IPS-20b (cell line): Measurements from ENCODE around the gene UBAP2L.

ENCODE experiments used
- H3K27ac ChIP-seq: one replicate; pipeline ENCODE4 v1.5.1; 2013; ENCODE audit warnings: low read length
- H3K27me3 ChIP-seq: 2 replicates; pipeline ENCODE4 v1.6.1; 2013; ENCODE audit warnings: mild to moderate bottlenecking, low read length, inconsistent platforms; ENCODE audit not compliant: insufficient read depth
- H3K36me3 ChIP-seq: 2 replicates; pipeline ENCODE4 v1.6.1; 2013; ENCODE audit warnings: low read depth, mild to moderate bottlenecking, inconsistent platforms, low read length, moderate library complexity; ENCODE audit not compliant: insufficient read depth
- H3K4me1 ChIP-seq: 2 replicates; pipeline ENCODE4 v1.6.1; 2013; ENCODE audit warnings: mild to moderate bottlenecking, control low read depth, inconsistent platforms, low read length, moderate library complexity; ENCODE audit not compliant: insufficient read depth
- H3K4me3 ChIP-seq: 2 replicates; pipeline ENCODE4 v1.5.1; 2013; ENCODE audit warnings: mild to moderate bottlenecking, low read length, inconsistent platforms
- H3K9ac ChIP-seq: 2 replicates; pipeline ENCODE4 v1.6.1; 2013; ENCODE audit warnings: low read depth, mild to moderate bottlenecking, inconsistent platforms, low read length, moderate library complexity
- H3K9me3 ChIP-seq: 2 replicates; pipeline ENCODE4 v1.6.1; 2013; ENCODE audit warnings: mild to moderate bottlenecking, low read depth, low read length, inconsistent platforms; ENCODE audit not compliant: insufficient read depth

UBAP2L gene, protein sequence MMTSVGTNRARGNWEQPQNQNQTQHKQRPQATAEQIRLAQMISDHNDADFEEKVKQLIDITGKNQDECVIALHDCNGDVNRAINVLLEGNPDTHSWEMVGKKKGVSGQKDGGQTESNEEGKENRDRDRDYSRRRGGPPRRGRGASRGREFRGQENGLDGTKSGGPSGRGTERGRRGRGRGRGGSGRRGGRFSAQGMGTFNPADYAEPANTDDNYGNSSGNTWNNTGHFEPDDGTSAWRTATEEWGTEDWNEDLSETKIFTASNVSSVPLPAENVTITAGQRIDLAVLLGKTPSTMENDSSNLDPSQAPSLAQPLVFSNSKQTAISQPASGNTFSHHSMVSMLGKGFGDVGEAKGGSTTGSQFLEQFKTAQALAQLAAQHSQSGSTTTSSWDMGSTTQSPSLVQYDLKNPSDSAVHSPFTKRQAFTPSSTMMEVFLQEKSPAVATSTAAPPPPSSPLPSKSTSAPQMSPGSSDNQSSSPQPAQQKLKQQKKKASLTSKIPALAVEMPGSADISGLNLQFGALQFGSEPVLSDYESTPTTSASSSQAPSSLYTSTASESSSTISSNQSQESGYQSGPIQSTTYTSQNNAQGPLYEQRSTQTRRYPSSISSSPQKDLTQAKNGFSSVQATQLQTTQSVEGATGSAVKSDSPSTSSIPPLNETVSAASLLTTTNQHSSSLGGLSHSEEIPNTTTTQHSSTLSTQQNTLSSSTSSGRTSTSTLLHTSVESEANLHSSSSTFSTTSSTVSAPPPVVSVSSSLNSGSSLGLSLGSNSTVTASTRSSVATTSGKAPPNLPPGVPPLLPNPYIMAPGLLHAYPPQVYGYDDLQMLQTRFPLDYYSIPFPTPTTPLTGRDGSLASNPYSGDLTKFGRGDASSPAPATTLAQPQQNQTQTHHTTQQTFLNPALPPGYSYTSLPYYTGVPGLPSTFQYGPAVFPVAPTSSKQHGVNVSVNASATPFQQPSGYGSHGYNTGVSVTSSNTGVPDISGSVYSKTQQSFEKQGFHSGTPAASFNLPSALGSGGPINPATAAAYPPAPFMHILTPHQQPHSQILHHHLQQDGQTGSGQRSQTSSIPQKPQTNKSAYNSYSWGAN

DNA sequence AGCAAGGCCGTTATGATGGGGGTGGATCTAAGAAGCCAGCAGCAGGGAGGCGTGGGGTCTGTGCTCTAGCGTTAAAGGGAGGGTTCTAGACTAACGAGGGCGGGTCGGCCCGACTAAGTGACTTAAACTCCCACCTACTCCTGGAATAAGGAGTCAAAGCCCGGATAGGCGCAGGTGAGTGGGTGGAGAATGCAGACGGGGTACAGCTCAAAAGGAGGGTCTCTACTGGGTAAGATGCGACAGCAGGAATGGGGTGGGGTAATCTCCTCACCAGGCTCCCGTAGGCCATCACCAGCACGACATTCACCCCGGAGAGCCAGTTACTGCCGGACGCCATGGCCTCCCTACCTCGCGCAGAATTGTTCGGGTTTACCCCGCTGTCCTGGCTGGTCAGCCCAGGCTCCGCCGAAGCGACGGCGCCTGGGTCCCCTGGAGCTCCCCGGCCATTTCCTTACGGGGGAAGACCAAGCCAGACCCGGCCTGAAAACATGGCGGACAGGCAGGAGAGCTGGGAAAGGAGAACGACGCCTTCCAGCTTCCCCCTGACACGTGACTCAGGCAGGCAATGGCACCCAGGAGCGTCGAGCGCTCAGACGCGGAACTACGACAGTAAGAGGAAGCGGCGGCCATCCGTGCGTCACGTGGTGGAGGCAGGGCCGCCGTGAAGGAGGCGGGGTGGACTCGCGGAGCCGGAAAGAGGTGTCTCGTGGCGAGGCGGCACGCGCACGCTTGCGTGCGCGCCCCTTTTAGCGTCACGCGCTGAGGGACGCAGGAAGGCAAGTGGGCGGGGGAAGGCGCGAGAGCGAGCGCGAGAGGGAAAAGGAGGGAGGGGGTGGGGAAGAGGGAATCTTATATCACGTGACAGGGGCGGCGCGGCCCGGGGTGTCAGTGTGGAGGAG is at the start of gene UBAP2L:
Gene UBAP2L, plus strand, starts transcription at position 885 of the 899 bp plus-strand sequence. CDS start 4,169 bp downstream, outside the sequence.
- Histone ChIP-seq H3K9me3 (no peaks in the 10 kb centered on the region), H3K9ac (peak within 1 kb of the TSS; percentile 98), H3K27ac (peak within 1 kb of the TSS; percentile 91), H3K27me3 (no peaks in the 10 kb centered on the region), H3K4me1 (peaks cover 21% of the 10 kb centered on the region), H3K36me3 (peaks cover 43% of the 10 kb centered on the region), H3K4me3 (peak within 1 kb of the TSS; percentile 97)

DNA sequence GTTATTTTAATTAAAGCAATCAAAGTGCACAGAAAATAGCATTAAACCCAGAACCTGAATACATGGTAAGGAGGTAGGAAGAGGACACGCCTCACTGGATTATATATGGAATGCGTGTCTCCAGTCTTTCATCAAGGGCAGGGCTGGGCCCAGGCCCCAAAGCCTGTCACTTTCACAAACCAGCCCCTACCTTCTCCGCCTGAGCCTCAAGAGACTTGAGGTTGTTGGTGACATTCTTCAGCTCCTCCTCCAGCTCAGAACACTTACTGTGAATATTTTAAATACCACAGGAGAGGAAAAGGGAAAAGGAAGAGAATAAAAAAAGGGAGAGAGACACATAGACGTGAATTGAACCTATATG is 49.6 kb upstream of the UBAP2L start:
- Histone ChIP-seq H3K27ac (no peak overlapping the region), H3K4me3 (no peak overlapping the region), H3K9ac (no peak overlapping the region), H3K9me3 (no peaks in the 10 kb centered on the region), H3K4me1 (no peaks in the 10 kb centered on the region), H3K27me3 (no peaks in the 10 kb centered on the region), H3K36me3 (peaks cover 91% of the 10 kb centered on the region)

DNA sequence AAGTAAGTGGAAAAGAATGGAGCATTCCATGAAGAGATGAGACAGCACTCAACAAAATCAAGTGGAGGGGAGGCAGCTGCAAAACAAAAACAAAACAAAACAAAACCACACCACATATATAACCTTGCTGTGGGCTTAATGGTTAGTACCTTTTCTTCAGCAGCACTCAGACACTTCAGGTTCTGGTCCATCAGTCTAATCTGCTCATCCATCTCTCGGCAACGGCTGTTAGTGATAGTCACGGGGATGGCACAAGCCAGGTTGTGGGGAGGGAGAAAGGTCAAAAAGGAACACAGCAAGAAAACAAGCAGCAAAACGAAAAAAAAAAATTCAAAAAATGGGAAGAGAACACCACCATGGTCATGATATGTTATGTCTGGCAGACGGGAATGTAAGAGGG is 48.9 kb upstream of the UBAP2L start:
- Histone ChIP-seq H3K27me3 (no peaks in the 10 kb centered on the region), H3K27ac (no peak overlapping the region), H3K36me3 (peaks cover 90% of the 10 kb centered on the region), H3K4me1 (no peaks in the 10 kb centered on the region), H3K9me3 (no peaks in the 10 kb centered on the region), H3K9ac (no peak overlapping the region), H3K4me3 (no peak overlapping the region)

DNA sequence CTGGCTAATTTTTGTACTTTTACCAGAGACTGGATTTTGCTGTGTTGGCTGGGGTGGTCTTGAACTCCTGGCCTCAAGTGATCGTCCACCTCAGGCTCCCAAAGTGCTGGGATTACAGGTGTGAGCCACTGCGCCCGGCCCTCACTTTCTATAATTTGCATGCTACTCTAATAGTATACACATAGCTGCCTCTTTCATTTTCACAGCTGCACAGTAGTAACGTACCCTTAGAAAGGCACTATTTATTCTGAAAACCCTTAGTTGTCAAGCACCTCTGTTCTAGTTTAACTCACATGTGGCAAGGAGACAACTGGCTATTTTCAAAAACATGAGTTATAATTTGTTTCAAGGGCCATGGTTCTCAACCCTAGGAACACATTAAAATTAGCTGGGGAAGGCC is 46.1 kb upstream of the UBAP2L start:
- Histone ChIP-seq H3K4me1 (peaks cover 14% of the 10 kb centered on the region), H3K27ac (no peak overlapping the region), H3K9ac (no peak overlapping the region), H3K27me3 (no peaks in the 10 kb centered on the region), H3K36me3 (peaks cover 92% of the 10 kb centered on the region), H3K9me3 (no peaks in the 10 kb centered on the region), H3K4me3 (no peak overlapping the region)

DNA sequence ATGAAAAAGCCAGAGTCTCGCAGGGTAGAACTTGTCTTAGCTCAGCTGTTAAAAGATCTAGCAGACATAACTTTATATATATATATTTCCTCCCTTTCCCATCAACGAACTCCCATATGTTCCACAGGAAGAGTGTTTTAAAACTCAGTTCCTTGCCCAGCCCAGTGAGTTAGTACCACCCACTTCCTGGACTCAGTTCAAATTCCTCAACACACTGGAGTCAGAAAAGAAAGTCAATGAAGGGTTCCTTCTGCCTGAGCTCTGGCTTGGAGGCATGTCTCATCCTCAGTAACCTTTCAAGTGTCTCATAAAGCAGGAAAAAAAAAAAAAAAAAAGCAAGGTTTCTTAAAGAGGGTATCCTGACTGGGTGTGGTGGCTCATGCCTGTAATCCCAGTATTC is 44.4 kb upstream of the UBAP2L start:
- H3K9ac ChIP-seq = no peak overlapping the region
- no peak overlapping the region for H3K4me3 ChIP-seq
- peaks cover 26% of the 10 kb centered on the region for H3K4me1 ChIP-seq
- no peaks in the 10 kb centered on the region for H3K9me3 ChIP-seq
- no peak overlapping the region for H3K27ac ChIP-seq
- H3K27me3 ChIP-seq = no peaks in the 10 kb centered on the region
- peaks cover 83% of the 10 kb centered on the region for H3K36me3 ChIP-seq

DNA sequence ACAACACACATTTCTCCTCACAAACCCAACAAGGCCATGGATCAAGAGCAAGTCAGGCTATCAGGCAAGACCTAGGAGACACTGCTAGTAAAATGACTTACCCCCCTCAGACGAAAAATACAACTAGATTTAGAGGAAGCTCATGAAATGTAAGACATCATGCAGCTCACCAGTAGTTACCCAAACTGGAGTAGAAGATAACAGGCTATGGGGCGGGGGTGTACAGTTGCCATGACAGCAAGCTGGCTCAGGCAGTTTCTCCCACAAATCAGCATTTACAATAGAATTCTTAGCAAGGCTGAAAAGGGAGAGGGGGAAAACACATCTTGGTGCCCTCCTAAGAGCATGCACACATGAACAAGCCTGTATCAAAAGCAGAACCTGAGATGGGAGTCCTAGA is 42.7 kb upstream of the UBAP2L start:
- peak overlapping the region; percentile 27; the same call in 1 of the 2 replicates for H3K4me3 ChIP-seq
- H3K36me3 ChIP-seq = peaks cover 66% of the 10 kb centered on the region
- no peaks in the 10 kb centered on the region for H3K9me3 ChIP-seq
- no peak overlapping the region for H3K27ac ChIP-seq
- H3K9ac ChIP-seq = peak overlapping the region; percentile 31; the same call in 1 of the 2 replicates
- H3K4me1 ChIP-seq = peaks cover 27% of the 10 kb centered on the region
- no peaks in the 10 kb centered on the region for H3K27me3 ChIP-seq

DNA sequence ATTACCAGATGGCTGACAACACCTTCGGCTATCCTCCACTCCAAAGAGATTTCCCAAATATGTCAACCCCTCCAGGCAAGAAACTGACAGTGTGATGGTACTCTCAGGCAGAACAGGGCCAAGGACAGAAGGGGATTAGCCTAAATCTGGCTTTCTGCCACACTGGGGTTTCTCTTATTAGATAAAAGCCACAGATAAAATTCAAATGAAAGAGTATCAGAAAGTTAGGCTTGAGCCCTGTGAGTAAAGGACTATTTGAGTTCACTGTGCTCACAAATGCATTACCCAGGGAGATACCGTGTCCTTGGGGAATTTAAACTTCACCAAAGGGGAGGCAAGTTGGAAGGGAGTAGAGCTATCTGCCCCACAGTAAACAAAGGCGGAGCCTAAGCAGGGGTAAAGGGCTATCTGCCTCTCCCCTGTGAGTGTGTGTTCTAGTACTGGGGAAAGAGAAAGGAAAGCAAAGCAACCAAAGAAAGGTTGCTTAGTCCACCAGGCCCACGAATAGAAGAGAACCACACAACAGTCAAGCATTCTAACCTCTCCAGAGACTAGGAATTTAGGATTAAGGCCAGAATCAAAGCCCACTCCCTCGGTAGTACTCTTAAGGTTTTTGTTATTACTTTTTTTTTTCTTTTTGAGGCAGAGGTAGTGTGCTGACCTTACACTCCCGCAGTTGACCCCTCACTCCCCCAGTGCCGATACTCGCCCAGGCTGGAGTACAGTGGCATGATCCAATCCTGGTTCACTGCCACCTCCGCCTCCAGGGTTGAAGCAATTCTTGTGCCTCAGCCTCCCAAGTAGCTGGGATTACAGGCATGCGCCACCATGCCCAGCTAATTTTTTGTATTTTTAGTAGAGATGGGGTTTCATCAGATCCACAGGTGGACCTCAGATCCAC is 41.6 kb upstream of the UBAP2L start:
- Histone ChIP-seq H3K27me3 (no peaks in the 10 kb centered on the region), H3K9ac (peak overlapping the region; percentile 33; the same call in 1 of the 2 replicates), H3K9me3 (no peaks in the 10 kb centered on the region), H3K36me3 (peaks cover 58% of the 10 kb centered on the region), H3K4me1 (peaks cover 27% of the 10 kb centered on the region), H3K27ac (no peak overlapping the region), H3K4me3 (peak overlapping the region; percentile 83)

DNA sequence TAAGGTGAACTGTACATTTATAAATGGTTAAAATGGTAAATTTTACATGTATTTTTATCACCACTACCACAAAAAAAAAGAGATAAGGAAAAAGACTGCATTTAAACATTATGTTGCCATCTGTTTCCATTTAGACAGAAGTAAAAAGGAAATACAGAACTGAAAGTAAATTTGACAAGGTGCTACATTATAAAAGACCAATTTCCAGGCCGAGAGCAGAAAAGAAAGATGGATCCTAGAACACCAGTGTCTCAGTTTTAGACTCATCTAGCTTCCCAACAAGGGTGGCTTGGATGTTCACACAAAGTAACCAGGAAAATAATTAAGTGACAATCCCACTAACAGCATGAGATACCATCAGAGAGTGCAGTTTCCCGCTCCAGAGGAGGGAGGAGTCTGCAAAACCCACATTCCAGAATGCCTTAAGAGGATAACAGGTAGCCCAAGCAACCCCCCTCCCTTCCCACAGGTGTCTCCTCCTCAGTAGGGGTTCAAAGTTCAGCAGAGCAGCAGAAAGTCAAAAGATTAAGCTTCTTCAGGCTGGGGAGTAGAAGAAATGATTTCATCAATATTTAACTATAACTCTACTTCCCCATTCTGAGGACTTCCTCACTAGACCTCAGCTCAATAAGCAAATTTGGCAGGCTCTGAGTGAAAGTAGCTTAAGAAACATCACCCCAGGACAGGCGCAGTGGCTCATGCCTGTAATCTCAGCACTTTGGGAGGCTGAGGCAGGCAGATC is 40.6 kb upstream of the UBAP2L start:
- Histone ChIP-seq H3K36me3 (peaks cover 51% of the 10 kb centered on the region), H3K4me1 (peaks cover 27% of the 10 kb centered on the region), H3K9me3 (no peaks in the 10 kb centered on the region), H3K27ac (no peak overlapping the region), H3K4me3 (peak overlapping the region; percentile 83; the same call in 1 of the 2 replicates), H3K27me3 (no peaks in the 10 kb centered on the region), H3K9ac (peak overlapping the region; percentile 33; the same call in 1 of the 2 replicates)

DNA sequence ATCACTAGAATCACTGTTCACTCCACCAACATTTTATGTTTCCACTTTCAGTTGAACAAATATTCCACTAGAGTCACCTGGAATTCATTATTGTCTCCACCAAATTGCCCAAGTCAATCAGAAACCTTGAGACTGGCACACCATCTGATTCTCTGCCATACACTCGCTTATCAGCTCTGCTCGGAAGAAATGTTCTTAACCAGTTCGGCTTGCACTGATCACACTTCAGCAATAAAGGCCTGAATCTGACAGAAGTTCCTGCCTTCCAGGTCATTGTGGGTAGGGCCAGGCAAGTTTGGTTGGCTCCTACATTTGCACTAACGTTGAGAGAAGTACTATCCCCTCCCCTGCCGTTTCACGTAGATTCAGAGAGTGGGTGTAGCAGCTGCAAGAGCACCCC is 38.8 kb upstream of the UBAP2L start:
- Histone ChIP-seq H3K27ac (no peak overlapping the region), H3K27me3 (no peaks in the 10 kb centered on the region), H3K9me3 (no peaks in the 10 kb centered on the region), H3K4me3 (peak overlapping the region; percentile 83), H3K4me1 (peaks cover 38% of the 10 kb centered on the region), H3K9ac (peak overlapping the region; percentile 81), H3K36me3 (peaks cover 34% of the 10 kb centered on the region; the same call in 1 of the 2 replicates)
